Neural progenitor cell (in vitro differentiated cells): ENCODE measurements around the gene PIGQ.

Source experiments
- EZH2phosphoT487 ChIP-seq: fragments of 200-600 bp; sonication (generic); IDR thresholded peaks from 2 replicates; pipeline ENCODE4 v1.6.1; 2017; ENCODE audit warnings: antibody characterized with exemption
- TF ChIP-seq, protein P1 (sequence below): fragments of 200-600 bp; sonication (generic); IDR thresholded peaks from 2 replicates; pipeline ENCODE4 v1.5.1; 2017; ENCODE audit warnings: antibody characterized with exemption, mild to moderate bottlenecking

DNA sequence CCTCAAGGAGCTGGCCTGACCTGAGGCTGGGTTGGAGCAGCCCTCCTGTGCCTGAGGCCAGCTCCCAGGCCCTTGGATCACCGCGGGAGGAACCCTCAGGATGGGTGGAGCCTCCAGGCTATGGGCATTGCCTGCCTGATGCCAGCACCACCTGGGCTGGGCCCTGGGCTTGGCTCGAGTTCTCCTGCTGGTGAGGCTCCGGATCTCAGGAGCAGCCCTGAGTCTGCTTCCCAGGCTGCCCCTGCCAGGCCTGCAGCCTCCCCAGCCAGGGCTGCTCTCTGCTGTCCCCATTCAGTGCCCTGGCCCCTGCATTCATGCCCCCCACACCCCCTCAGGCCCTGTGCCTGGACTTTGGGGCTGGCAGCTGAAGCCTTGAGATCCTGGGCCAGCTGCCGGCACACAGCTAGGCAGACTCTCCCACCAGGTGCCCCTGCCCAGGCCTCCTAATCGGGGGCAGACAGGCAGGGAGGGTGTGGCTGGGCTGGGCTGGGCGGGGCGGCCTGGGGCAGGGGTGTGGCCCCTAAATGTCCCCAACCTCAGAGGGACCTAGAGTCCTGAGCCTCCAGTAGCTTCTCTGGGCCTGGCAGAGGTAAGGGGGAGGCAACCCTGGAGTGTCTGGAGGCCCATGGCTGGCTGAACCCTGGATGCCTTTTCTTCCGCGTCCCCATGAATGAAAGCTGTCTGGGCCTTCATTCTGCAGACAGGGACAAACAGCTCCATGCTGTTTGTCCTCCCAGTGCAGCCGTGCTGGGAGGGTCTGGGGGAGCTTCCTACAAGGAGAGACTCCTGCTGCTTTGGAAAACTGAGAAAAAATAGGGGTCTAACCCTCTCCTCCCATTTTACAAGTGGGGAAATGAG lies 1.1 kb upstream of the PIGQ start:
- TF ChIP-seq, protein P1, sequence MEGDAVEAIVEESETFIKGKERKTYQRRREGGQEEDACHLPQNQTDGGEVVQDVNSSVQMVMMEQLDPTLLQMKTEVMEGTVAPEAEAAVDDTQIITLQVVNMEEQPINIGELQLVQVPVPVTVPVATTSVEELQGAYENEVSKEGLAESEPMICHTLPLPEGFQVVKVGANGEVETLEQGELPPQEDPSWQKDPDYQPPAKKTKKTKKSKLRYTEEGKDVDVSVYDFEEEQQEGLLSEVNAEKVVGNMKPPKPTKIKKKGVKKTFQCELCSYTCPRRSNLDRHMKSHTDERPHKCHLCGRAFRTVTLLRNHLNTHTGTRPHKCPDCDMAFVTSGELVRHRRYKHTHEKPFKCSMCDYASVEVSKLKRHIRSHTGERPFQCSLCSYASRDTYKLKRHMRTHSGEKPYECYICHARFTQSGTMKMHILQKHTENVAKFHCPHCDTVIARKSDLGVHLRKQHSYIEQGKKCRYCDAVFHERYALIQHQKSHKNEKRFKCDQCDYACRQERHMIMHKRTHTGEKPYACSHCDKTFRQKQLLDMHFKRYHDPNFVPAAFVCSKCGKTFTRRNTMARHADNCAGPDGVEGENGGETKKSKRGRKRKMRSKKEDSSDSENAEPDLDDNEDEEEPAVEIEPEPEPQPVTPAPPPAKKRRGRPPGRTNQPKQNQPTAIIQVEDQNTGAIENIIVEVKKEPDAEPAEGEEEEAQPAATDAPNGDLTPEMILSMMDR = no peak
- TF ChIP-seq EZH2phosphoT487 = no peak
